HEK293 (cell line): Measurements from ENCODE around the gene SYNDIG1.

ENCODE experiments used
- CTCF ChIP-seq: fragments of 450-650 bp; formaldehyde crosslinking; IDR thresholded peaks from 2 replicates; pipeline ENCODE4 v1.5.1; 2016; ENCODE audit warnings: missing biosample characterization, missing genetic modification characterization
- ZNF274 ChIP-seq, 2 experiments: fragments of 200-500 bp in 1 of 2; fragments of 450-650 bp in 1 of 2; sonication (Bioruptor generic) in 1 of 2; formaldehyde crosslinking in 1 of 2; IDR thresholded peaks; 2 replicates each; pipeline versions ENCODE4 v1.5.1 to v1.6.1; 2014 to 2016; ENCODE audit warnings: borderline replicate concordance in 1 of 2, inconsistent platforms in 1 of 2, low read length in 1 of 2, missing biosample characterization in 1 of 2, missing genetic modification characterization in 1 of 2
- ZNF792 ChIP-seq: fragments of 450-650 bp; formaldehyde crosslinking; IDR thresholded peaks from 2 replicates; pipeline ENCODE4 v1.5.1; 2016; ENCODE audit warnings: missing biosample characterization, missing genetic modification characterization

GRCh38 chr20:24612799-24613775 is 143.7 kb downstream of the SYNDIG1 start:
- TF ChIP-seq ZNF274 (IDR thresholded peaks at IDR 0.05; ENCODE audit: low read length): no peak
- TF ChIP-seq ZNF274 (tag by site-specific recombination; IDR thresholded peaks at IDR 0.05; ENCODE audit: borderline replicate concordance): no peak
- TF ChIP-seq CTCF: no peak
- TF ChIP-seq ZNF792 (tag by site-specific recombination): no peak
